AG04450 (cell line): Measurements from ENCODE around the gene AHCY. TPM values are rescaled to one million over a fixed set of nuclear protein-coding genes. Genes with fewer than 3 reads are reported as not detected.

Source experiments
- CTCF ChIA-PET: fragments of 300-600, 350-600 bp; formaldehyde crosslinking; extraction: SDS; loops from one replicate; lab custom pipeline; 2022; ENCODE audit warnings: antibody characterized with exemption, inconsistent platforms; lab: Charles Lee
- POLR2A ChIA-PET: fragments of 350-600 bp; formaldehyde crosslinking; extraction: SDS; loops from one replicate; lab custom pipeline; 2021; ENCODE audit warnings: antibody characterized with exemption, inconsistent platforms; lab: Yijun Ruan, JAX
- DNase-seq: peaks from one replicate; pipeline ENCODE4 v3.0.0-alpha.2; 2011; ENCODE audit warnings: low read depth, low spot score
- H3K27ac ChIP-seq: one replicate; pipeline ENCODE4 v1.5.1; 2012; ENCODE audit warnings: low read depth, low read length, control low read depth
- H3K27me3 ChIP-seq: one replicate; pipeline ENCODE4 v1.6.0; 2012; ENCODE audit warnings: low read length; ENCODE audit not compliant: control insufficient read depth, insufficient read depth
- H3K4me3 ChIP-seq: 2 replicates; pipeline ENCODE4 v1.5.1; 2011; ENCODE audit warnings: mild to moderate bottlenecking, low read depth, low read length, control low read depth
- H3K9me3 ChIP-seq: 2 replicates; pipeline ENCODE4 v1.5.1; 2012; ENCODE audit warnings: low read length; ENCODE audit not compliant: control insufficient read depth, insufficient read depth
- CTCF ChIP-seq: IDR thresholded peaks from 2 replicates; pipeline ENCODE4 v1.5.1; 2011; ENCODE audit warnings: low read depth, low read length, control low read depth, inconsistent platforms
- polyA plus RNA-seq: library from polyadenylated mRNA; depleted of rRNA; stranded (reverse); fragments of >200 nt; gene quantifications from 2 replicates; pipeline ENCODE4 v1.2.3, GENCODE V29; 2011

AHCY gene
- polyA plus RNA-seq, 1 experiment, result 101 TPM

DNA sequence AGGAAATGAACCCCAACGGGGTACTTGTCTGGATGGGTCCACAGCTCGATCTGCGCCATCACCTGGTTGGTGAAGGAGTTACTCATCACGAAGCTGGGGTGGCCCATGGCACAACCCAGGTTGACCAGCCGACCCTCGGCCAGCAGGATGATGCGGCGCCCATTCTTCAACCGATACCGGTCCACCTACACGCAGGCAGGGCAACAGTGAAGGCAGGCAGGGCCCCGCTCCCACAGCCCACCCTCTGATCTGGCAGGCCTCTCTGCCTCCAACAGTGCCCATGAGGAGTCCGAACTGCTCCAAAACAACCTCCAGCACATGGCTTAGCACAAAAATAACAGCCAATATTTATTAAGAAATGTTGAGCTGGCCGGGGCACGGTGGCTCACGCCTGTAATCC is 17.7 kb downstream of the AHCY start:
- TF ChIP-seq CTCF, result no peak
- no peak for DNase-seq
- H3K4me3 ChIP-seq, result no peak overlapping the region
- POLR2A ChIA-PET, result interaction anchor here (0.5 kb wide), 1 partner anchor 269 kb away, joined by 3 read pairs; no protein-coding TSS in a partner anchor
- CTCF ChIA-PET, result interaction anchor here (1.0 kb wide), 1 partner anchor 94 kb away, joined by 4 read pairs; no protein-coding TSS in a partner anchor
- H3K9me3 ChIP-seq, result no peaks in the 10 kb centered on the region
- H3K27ac ChIP-seq, result no peak overlapping the region
- H3K27me3 ChIP-seq, result no peaks in the 10 kb centered on the region

DNA sequence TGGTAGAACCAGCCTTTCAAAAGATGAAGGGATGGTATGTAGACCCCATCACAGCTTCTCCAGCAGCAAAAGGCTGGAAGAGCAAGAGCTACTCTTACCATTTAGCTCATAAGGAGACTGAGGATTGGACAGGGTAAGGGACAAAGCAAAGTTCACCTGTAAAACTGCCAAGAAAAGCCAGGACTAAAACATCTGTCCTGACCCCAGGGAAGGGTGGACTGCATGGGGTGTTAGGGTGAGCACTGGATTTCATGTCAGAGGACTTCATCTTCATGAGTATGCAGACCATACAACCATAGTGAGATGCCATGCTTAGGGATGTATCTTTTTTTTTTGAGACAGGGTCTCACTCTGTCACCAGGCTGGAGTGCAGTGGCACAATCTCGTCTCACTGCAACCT is 19.3 kb downstream of the AHCY start:
- Histone ChIP-seq H3K9me3 (no peaks in the 10 kb centered on the region), H3K4me3 (no peak overlapping the region), H3K27ac (no peak overlapping the region), H3K27me3 (no peaks in the 10 kb centered on the region)
- DNase-seq, result no peak
- TF ChIP-seq CTCF, result no peak
- ChIA-PET POLR2A (no interaction called here), CTCF (no interaction called here)

DNA sequence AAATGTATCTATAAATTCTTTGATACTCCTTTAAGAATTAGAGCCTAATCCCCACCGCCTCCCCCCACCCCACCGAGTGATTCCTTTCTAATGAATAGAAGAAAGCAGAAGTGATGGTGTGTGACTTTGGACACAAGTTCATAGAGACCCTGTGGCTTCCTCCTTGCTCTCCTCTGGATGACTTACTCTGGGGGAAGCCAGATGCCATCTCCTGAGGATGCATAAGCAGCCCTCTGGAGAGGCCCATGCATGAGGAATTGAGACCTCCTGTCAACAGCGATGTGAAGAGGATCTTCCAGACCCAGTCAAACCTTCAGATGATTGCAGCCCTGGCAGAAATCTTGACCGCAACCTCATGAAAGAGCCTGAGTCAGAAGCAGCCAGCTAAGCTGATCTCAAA is 21.1 kb downstream of the AHCY start:
- ChIA-PET POLR2A (no interaction called here), CTCF (no interaction called here)
- Histone ChIP-seq H3K27ac (no peak overlapping the region), H3K9me3 (no peaks in the 10 kb centered on the region), H3K27me3 (no peaks in the 10 kb centered on the region), H3K4me3 (no peak overlapping the region)
- no peak for DNase-seq
- no peak for TF ChIP-seq CTCF

GRCh38 chr20:34281177-34281576 is 22.0 kb downstream of the AHCY start:
- CTCF ChIA-PET, result no interaction called here
- no peak for DNase-seq
- no peak for TF ChIP-seq CTCF

GRCh38 chr20:34274694-34275093 is 28.5 kb downstream of the AHCY start:
- CTCF ChIA-PET, result no interaction called here
- H3K9me3 ChIP-seq, result no peaks in the 10 kb centered on the region
- no peak for TF ChIP-seq CTCF
- H3K27me3 ChIP-seq, result no peaks in the 10 kb centered on the region
- no peak overlapping the region for H3K27ac ChIP-seq
- POLR2A ChIA-PET, result no interaction called here
- DNase-seq, result no peak
- H3K4me3 ChIP-seq, result no peak overlapping the region

More at GRCh38 chr20:34281177-34281576, 22.0 kb downstream of the AHCY start:
- Histone ChIP-seq H3K27me3 (no peaks in the 10 kb centered on the region), H3K4me3 (no peak overlapping the region), H3K27ac (no peak overlapping the region), H3K9me3 (no peaks in the 10 kb centered on the region)
- POLR2A ChIA-PET, result no interaction called here
